ENCODE results near the gene OLFML2A. TPM values are rescaled to one million over a fixed set of nuclear protein-coding genes. Genes with fewer than 3 reads are reported as not detected.

Gene OLFML2A
- total RNA-seq, 1 donor from 2014 or later = 22.3 TPM

DNA sequence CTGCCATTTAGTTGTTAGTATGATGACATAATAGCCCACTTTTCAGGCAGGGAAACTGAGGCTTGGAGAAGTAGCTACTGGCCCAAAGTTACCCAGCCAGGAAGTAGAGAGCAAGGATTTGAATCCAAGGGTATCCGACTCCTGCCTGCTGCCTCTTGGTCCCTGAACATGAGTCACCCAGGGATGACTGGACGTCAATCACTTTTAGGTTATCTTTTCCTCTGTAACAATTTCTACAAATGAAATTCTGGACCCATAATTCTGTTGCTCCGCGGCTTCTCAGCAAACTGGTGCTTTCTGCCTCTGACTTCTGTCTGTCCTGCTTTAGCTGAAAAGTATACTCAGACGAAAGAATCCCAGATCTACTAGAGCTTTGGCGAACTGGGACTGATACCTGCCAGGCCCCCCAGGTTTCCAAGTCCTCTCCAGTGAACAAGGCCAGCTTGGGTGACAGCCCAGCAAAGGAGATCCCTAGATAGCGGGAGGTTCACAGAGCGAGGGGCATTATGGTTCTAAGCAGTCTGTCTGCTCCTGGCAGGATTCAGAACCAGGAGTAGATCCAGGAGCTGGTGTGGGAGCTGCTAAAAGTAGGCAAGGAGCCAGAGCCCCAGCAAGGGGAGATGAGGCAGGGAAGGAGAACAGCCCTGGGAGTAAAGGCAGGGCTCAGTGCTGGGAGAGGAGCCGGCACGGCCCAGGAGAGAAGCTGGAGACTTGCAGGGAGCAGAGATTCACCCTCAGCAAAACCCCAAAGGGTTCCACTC is 20.6 kb downstream of the OLFML2A start:
- Histone ChIP-seq H3K27ac (no peak overlapping the region), H3K4me1 (peaks cover 60% of the 10 kb centered on the region), H3K9me3 (no peaks in the 10 kb centered on the region), H3K4me3 (no peak overlapping the region), H3K36me3 (no peaks in the 10 kb centered on the region), H3K27me3 (ENCODE audit: low read depth) (no peaks in the 10 kb centered on the region)
- intact Hi-C loops (cut with DNase I) = no loop called here
- ATAC-seq (no peak), DNase-seq (no peak)
- TF ChIP-seq, protein P1, sequence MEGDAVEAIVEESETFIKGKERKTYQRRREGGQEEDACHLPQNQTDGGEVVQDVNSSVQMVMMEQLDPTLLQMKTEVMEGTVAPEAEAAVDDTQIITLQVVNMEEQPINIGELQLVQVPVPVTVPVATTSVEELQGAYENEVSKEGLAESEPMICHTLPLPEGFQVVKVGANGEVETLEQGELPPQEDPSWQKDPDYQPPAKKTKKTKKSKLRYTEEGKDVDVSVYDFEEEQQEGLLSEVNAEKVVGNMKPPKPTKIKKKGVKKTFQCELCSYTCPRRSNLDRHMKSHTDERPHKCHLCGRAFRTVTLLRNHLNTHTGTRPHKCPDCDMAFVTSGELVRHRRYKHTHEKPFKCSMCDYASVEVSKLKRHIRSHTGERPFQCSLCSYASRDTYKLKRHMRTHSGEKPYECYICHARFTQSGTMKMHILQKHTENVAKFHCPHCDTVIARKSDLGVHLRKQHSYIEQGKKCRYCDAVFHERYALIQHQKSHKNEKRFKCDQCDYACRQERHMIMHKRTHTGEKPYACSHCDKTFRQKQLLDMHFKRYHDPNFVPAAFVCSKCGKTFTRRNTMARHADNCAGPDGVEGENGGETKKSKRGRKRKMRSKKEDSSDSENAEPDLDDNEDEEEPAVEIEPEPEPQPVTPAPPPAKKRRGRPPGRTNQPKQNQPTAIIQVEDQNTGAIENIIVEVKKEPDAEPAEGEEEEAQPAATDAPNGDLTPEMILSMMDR (IDR thresholded peaks at IDR 0.05) = no peak

DNA sequence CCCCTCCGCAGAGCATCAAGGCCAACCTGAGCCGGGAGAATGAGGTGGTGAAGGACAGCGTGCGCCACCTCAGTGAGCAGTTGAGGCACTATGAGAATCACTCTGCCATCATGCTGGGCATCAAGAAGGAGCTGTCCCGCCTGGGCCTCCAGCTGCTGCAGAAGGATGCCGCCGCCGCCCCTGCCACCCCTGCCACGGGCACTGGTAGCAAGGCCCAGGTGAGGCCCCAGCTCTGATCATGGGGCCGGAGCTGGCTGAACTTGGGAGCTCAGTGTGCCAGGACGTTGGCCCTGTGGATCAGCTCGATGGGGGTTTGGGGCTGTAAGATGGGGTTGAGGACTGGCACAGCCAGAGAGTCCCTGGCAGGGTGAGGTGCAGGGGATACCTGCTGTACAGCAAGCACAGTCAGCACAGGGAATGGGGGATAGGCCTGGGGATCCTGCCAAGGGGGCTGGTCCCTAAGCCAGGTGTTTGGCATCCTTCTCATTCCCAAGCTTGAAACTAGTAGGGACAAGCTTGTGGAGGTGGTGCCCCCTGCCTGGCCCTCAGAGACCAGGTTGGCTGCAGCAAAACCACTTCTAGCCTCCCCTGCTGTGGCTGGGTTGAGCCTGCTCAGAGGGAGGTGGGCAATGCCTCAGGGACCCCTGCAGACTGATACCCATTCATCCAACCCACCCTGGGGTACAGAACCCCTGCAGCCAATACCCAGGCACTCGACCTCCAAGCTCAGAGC is 22.5 kb downstream of the OLFML2A start:
- intact Hi-C loops (cut with DNase I) = no loop called here
- Histone ChIP-seq H3K4me3 (no peak overlapping the region), H3K27ac (no peak overlapping the region), H3K27me3 (ENCODE audit: low read depth) (no peaks in the 10 kb centered on the region), H3K9me3 (no peaks in the 10 kb centered on the region), H3K36me3 (no peaks in the 10 kb centered on the region), H3K4me1 (peaks cover 51% of the 10 kb centered on the region)
- no peak for ATAC-seq
- no peak for DNase-seq
- TF ChIP-seq, protein P1 (IDR thresholded peaks at IDR 0.05) = no peak

DNA sequence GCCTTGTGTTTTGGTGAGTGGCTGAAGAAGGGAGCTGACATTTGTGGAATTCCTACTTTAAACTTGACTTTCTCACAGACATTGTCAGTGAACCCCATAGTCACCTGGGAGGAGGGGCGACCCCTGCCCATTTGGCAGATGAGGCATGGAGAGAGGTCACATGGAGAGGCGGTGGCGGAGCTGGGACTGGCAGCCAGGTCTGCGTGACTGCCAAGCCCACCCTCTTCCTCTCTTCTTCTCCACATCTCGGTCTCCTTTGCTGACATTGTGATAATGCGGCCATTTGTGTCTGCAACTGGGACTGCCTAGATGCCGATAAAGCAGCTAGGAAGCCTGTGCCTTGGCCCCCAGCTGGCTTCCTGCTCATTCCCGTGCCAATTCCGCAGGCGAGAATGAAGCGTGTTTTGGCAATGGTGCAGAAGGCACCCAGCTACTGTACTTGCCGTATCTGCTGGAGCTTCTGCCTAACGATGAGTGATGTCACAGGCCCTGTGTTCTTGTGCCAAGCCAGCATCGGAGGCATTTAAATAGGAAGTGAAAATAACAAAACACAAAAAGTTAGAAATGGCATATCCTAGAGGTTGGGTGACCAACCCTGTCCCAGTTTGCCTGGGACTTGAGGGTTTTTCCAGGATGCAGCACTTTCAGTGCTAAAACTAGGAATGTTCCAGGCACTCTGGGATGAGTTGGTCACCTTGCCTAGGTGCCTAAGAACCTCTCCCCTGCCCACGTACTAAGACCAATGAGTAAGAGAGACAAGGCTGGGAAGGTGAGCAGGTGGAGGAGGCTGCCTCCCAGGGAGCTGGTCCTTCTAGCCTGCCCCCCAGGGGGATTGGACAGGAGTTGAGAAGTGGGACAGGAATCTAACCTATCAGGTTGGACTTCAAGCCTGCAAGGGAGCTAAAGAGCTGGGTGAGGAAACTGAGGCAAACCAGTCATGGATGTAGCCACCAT is 23.6 kb downstream of the OLFML2A start:
- H3K9me3 ChIP-seq = no peaks in the 10 kb centered on the region
- no peaks in the 10 kb centered on the region for H3K27me3 ChIP-seq (ENCODE audit: low read depth)
- DNase-seq (peak; percentile 75), ATAC-seq (peak; percentile 59 to 64)
- peaks cover 43% of the 10 kb centered on the region for H3K4me1 ChIP-seq
- no peak overlapping the region for H3K27ac ChIP-seq
- no peak overlapping the region for H3K4me3 ChIP-seq
- intact Hi-C loops (cut with DNase I) = no loop called here
- H3K36me3 ChIP-seq = no peaks in the 10 kb centered on the region
- TF ChIP-seq, protein P1 (IDR thresholded peaks at IDR 0.05) = no peak

DNA sequence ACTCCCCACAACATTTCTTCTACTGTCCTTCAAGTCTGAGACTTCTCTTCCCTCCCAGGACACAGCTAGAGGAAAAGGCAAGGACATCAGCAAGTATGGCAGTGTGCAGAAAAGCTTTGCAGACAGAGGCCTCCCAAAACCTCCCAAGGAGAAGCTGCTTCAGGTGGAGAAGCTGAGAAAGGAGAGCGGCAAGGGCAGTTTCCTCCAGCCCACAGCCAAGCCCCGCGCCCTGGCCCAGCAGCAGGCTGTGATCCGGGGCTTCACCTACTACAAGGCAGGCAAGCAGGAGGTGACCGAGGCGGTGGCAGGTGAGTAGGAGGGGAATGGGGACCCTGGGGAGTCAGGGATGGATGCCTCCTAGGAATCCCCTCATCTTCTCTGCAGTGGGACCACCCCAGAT is 24.4 kb downstream of the OLFML2A start:
- no peaks in the 10 kb centered on the region for H3K9me3 ChIP-seq
- DNase-seq = no peak
- H3K27ac ChIP-seq = no peak overlapping the region

DNA sequence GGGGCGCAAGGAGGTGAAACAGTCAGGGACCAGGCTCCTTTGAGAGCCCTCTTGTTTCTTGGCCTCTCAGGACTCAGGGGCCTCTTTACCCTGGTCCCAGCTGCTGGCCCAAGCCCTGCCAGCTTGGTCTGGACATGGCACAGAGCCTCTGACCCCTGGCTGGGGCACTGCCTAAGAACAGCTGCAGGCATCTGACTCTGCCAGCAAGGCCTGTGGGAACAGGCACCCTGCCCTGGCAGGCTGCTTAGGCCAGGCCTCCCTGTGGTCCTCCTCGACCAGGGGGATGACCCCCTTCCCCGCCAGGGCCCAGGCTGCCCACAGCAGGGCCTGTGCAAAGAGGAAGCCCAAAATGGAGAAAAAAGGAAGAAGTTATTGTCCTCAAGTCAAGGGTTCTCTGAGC is 25.5 kb downstream of the OLFML2A start:
- ATAC-seq (no peak), DNase-seq (no peak)
- intact Hi-C loops (cut with DNase I) = no loop called here
- Histone ChIP-seq H3K36me3 (no peaks in the 10 kb centered on the region), H3K27ac (no peak overlapping the region), H3K4me3 (no peak overlapping the region), H3K4me1 (peaks cover 25% of the 10 kb centered on the region), H3K9me3 (no peaks in the 10 kb centered on the region), H3K27me3 (ENCODE audit: low read depth) (no peaks in the 10 kb centered on the region)
- TF ChIP-seq, protein P1 (IDR thresholded peaks at IDR 0.05) = no peak

More for the DNA sequence above, 24.4 kb downstream of the OLFML2A start:
- Histone ChIP-seq H3K4me3 (no peak overlapping the region), H3K36me3 (no peaks in the 10 kb centered on the region), H3K27me3 (ENCODE audit: low read depth) (no peaks in the 10 kb centered on the region), H3K4me1 (peaks cover 36% of the 10 kb centered on the region)
- TF ChIP-seq, protein P1 (IDR thresholded peaks at IDR 0.05) = no peak
- no peak for ATAC-seq
- intact Hi-C loops (cut with DNase I) = no loop called here
